ENCODE data around the gene TUBGCP3.

TUBGCP3 gene

DNA sequence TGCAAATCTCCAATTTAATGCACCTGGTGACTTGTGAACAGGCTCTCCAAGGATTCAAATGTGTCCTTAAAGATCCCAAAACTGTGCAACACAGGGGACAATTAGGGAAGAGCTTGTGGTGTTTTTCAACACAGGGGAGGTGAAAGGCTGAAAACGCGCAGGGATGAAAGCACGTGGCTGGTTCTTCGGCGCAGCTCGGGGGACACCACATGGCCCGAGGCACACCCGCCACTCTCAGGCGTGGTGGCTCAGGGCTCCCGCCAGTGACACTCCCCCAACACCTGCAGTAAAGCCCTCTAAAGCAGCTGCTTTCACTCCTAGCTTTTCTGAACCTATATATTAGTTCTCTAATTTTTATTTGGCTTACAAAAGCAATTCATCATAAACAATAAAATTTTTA, 119.9 kb downstream of the TUBGCP3 start:
- no peaks in the 10 kb centered on the region for H3K27me3 ChIP-seq (replicated peaks; ENCODE audit: control insufficient read depth, insufficient read depth, low read length, poor library complexity, severe bottlenecking)
- H3K4me3 ChIP-seq (ENCODE audit: insufficient read depth, low read depth, low read length, poor library complexity, severe bottlenecking), result no peak overlapping the region
- H3K27ac ChIP-seq (ENCODE audit: insufficient read depth, low read length, poor library complexity, severe bottlenecking), result no peak overlapping the region
- no peak for DNase-seq
- no peaks in the 10 kb centered on the region for H3K9me3 ChIP-seq (ENCODE audit: control insufficient read depth, low read length)
- H3K4me1 ChIP-seq (ENCODE audit: control insufficient read depth, insufficient read depth, low read length, poor library complexity, severe bottlenecking), result no peaks in the 10 kb centered on the region
- H3K36me3 ChIP-seq (ENCODE audit: control insufficient read depth, insufficient read depth, low read length), result no peaks in the 10 kb centered on the region

DNA sequence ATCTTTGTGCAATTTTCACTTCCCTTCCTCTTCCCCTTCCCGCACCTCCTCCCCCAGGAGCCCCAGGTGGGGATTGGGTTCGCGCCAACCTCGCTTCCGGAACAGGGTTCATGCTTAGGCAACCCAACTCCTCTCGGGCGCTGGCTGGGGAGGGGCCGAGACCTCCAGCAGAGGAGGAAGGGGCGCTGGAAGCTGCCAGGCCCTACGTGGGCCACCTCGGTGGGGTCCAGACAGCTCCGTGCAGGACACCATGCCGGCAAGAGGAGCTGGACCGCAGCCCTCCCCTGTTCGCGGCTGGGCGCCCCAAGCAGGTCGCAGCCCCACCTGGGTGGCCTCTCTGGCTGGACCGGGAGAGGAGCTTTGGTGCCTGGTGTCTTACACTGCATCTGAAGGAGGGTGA, 120.7 kb downstream of the TUBGCP3 start:
- H3K36me3 ChIP-seq (ENCODE audit: control insufficient read depth, insufficient read depth, low read length), result no peaks in the 10 kb centered on the region
- no peak overlapping the region for H3K27ac ChIP-seq (ENCODE audit: insufficient read depth, low read length, poor library complexity, severe bottlenecking)
- H3K4me3 ChIP-seq (ENCODE audit: insufficient read depth, low read depth, low read length, poor library complexity, severe bottlenecking), result no peak overlapping the region
- no peaks in the 10 kb centered on the region for H3K9me3 ChIP-seq (ENCODE audit: control insufficient read depth, low read length)
- no peak for DNase-seq
- no peaks in the 10 kb centered on the region for H3K27me3 ChIP-seq (replicated peaks; ENCODE audit: control insufficient read depth, insufficient read depth, low read length, poor library complexity, severe bottlenecking)
- no peaks in the 10 kb centered on the region for H3K4me1 ChIP-seq (ENCODE audit: control insufficient read depth, insufficient read depth, low read length, poor library complexity, severe bottlenecking)

DNA sequence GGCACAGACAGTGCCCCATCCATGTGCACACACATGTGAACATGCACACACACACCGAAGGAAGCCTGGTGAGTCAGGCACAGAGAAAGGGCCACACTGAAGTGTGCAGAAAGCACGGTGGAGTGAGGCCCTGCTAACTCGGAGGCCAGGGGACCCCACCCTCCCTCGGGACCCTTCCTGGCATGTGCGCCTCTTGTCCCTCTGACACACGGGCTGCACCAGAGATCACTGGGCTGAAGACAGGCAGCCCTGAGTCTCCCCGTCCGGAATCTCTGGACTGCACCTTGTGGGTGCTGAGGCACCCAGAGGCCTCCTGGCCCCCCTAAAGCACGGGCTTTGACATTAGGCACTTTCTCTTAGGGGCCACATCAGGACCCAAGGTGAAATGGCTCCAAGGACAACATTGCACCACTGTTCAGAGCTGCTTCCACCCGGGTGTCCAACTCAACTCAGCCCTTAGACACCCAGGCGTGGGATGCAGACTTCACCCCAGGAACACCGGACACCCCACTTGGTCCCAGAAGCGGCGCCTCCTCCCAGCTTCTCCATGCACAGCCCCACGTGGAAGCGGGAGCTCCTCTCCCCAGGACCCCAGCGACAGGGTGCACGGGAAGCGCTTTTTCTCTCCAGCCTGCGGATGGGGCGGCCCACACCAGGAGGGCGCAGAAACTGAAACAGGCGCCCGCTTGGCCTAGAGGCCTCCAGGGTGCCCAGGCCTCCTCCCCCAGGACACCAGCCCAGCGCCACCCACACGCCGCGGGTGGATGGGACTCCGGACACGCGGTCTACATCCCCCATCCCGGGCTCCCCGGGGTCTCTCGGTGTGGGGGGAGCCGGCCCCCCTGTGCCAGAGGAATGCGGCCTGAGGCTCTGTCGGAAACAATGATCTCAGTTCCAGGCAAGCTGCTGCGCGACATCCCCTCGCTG, 121.6 kb downstream of the TUBGCP3 start:
- H3K4me1 ChIP-seq (ENCODE audit: control insufficient read depth, insufficient read depth, low read length, poor library complexity, severe bottlenecking), result no peaks in the 10 kb centered on the region
- no peak overlapping the region for H3K4me3 ChIP-seq (ENCODE audit: insufficient read depth, low read depth, low read length, poor library complexity, severe bottlenecking)
- no peak for DNase-seq
- no peaks in the 10 kb centered on the region for H3K9me3 ChIP-seq (ENCODE audit: control insufficient read depth, low read length)
- no peak overlapping the region for H3K27ac ChIP-seq (ENCODE audit: insufficient read depth, low read length, poor library complexity, severe bottlenecking)
- H3K27me3 ChIP-seq (replicated peaks; ENCODE audit: control insufficient read depth, insufficient read depth, low read length, poor library complexity, severe bottlenecking), result no peaks in the 10 kb centered on the region
- H3K36me3 ChIP-seq (ENCODE audit: control insufficient read depth, insufficient read depth, low read length), result no peaks in the 10 kb centered on the region

DNA sequence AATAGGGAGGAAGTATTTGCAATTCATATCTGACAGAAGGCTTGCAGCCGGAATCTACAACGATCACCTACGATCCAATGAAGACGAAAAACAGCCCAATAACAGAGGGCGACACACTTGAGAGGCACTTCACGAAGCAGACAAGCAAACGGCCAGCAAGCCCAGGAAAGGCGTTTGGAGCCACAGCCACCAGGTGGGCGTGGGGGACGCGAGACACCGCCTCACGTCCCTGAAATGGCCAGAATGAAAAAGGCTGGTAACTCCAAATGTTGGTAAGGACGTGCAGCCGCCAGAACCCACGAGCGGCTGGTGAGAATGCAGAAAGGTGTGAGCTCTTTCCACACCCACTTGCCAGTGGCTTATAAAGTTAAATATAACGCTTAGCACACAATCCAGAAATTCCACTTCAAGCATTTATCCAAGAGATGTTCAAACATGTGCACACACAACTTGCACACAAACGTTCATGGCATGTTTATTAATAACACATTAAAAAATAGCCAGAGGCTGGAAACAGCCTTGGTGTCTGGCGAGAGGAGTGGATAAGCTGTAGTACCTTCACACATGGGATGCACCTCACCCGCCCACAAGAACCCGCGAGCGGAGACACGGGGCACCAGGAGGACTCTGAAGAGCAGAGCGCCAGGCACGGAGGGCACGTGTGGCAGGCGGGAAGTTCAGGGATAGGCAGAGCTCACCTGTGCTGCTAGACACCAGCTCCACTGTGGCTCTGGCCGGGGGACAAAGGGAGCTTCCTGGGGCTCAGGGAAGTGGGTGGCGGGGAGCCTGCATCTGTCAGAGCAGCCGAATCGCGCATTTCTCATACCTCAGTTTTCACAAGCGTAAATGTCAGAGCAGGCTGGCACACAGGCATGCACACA, 122.5 kb downstream of the TUBGCP3 start:
- H3K36me3 ChIP-seq (ENCODE audit: control insufficient read depth, insufficient read depth, low read length), result no peaks in the 10 kb centered on the region
- no peak for DNase-seq
- no peaks in the 10 kb centered on the region for H3K27me3 ChIP-seq (replicated peaks; ENCODE audit: control insufficient read depth, insufficient read depth, low read length, poor library complexity, severe bottlenecking)
- H3K27ac ChIP-seq (ENCODE audit: insufficient read depth, low read length, poor library complexity, severe bottlenecking), result no peak overlapping the region
- H3K9me3 ChIP-seq (ENCODE audit: control insufficient read depth, low read length), result no peaks in the 10 kb centered on the region
- H3K4me3 ChIP-seq (ENCODE audit: insufficient read depth, low read depth, low read length, poor library complexity, severe bottlenecking), result no peak overlapping the region
- no peaks in the 10 kb centered on the region for H3K4me1 ChIP-seq (ENCODE audit: control insufficient read depth, insufficient read depth, low read length, poor library complexity, severe bottlenecking)

DNA sequence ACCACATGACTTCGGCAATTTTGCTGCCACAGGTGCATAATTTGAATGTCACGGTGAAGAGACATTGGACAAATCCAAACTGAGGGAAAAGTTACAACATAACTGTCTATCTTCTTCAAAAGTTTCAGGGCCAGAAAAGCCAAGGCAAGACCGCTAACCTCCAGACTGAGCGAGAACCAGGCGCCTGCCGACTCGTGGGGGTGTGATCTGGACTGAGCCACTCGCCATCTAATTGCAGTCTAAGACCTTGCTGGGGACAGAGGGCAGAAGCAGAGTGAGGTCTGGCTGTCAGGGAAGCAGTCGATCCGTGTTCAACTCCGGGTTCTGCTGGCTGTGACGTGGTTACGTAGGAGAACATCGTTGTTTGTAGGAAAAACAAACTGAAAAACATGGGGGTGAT, 123.2 kb downstream of the TUBGCP3 start:
- no peaks in the 10 kb centered on the region for H3K4me1 ChIP-seq (ENCODE audit: control insufficient read depth, insufficient read depth, low read length, poor library complexity, severe bottlenecking)
- H3K27ac ChIP-seq (ENCODE audit: insufficient read depth, low read length, poor library complexity, severe bottlenecking), result no peak overlapping the region
- DNase-seq, result no peak
- H3K36me3 ChIP-seq (ENCODE audit: control insufficient read depth, insufficient read depth, low read length), result no peaks in the 10 kb centered on the region
- no peak overlapping the region for H3K4me3 ChIP-seq (ENCODE audit: insufficient read depth, low read depth, low read length, poor library complexity, severe bottlenecking)
- no peaks in the 10 kb centered on the region for H3K27me3 ChIP-seq (replicated peaks; ENCODE audit: control insufficient read depth, insufficient read depth, low read length, poor library complexity, severe bottlenecking)
- H3K9me3 ChIP-seq (ENCODE audit: control insufficient read depth, low read length), result no peaks in the 10 kb centered on the region

DNA sequence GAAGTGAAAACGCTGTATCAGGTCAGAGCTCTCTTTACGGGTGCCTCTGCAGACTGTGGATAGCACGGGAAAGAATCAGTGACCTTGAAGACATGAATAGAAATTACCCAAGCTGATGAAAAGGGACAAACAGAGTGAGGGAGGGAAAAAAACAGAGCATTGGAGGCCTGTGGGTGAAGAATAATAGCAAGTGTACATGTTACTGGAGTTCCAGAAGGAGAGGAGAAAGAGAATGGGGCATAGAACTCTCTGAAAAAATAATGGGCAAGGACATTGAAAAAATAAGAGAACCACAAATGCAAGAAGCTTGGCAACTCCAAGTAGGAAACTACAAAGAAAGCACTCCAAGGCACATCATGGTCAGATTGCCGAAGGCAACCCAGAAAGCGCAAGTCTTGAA, 125.5 kb downstream of the TUBGCP3 start:
- H3K36me3 ChIP-seq (ENCODE audit: control insufficient read depth, insufficient read depth, low read length), result no peaks in the 10 kb centered on the region
- H3K4me1 ChIP-seq (ENCODE audit: control insufficient read depth, insufficient read depth, low read length, poor library complexity, severe bottlenecking), result no peaks in the 10 kb centered on the region
- no peaks in the 10 kb centered on the region for H3K9me3 ChIP-seq (ENCODE audit: control insufficient read depth, low read length)
- H3K27me3 ChIP-seq (replicated peaks; ENCODE audit: control insufficient read depth, insufficient read depth, low read length, poor library complexity, severe bottlenecking), result no peaks in the 10 kb centered on the region
- DNase-seq, result no peak
- no peak overlapping the region for H3K27ac ChIP-seq (ENCODE audit: insufficient read depth, low read length, poor library complexity, severe bottlenecking)
- H3K4me3 ChIP-seq (ENCODE audit: insufficient read depth, low read depth, low read length, poor library complexity, severe bottlenecking), result no peak overlapping the region

DNA sequence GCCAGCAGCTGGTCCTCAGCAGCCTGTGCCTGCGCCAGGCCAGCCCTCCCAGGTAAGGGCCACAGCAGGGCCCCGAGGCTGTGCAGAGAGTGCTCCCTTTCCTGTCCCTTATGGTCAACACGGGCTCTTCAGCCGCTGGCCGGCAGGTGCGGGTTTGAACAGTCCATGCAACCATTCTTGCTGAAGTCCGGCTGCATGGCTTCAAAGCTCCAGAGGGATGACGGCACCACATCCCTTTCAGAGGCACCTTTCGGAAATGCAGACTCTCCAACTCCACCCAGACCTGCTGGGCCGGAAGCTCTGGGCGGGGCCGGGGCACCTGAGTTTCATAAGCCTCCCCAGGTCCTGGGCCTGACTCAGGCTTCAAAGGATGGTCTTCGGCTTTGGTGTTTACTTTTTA, 130.5 kb downstream of the TUBGCP3 start:
- H3K27me3 ChIP-seq (replicated peaks; ENCODE audit: control insufficient read depth, insufficient read depth, low read length, poor library complexity, severe bottlenecking), result no peaks in the 10 kb centered on the region
- H3K4me1 ChIP-seq (ENCODE audit: control insufficient read depth, insufficient read depth, low read length, poor library complexity, severe bottlenecking), result no peaks in the 10 kb centered on the region
- no peak overlapping the region for H3K27ac ChIP-seq (ENCODE audit: insufficient read depth, low read length, poor library complexity, severe bottlenecking)
- no peaks in the 10 kb centered on the region for H3K9me3 ChIP-seq (ENCODE audit: control insufficient read depth, low read length)
- no peak overlapping the region for H3K4me3 ChIP-seq (ENCODE audit: insufficient read depth, low read depth, low read length, poor library complexity, severe bottlenecking)
- no peak for DNase-seq
- no peaks in the 10 kb centered on the region for H3K36me3 ChIP-seq (ENCODE audit: control insufficient read depth, insufficient read depth, low read length)

DNA sequence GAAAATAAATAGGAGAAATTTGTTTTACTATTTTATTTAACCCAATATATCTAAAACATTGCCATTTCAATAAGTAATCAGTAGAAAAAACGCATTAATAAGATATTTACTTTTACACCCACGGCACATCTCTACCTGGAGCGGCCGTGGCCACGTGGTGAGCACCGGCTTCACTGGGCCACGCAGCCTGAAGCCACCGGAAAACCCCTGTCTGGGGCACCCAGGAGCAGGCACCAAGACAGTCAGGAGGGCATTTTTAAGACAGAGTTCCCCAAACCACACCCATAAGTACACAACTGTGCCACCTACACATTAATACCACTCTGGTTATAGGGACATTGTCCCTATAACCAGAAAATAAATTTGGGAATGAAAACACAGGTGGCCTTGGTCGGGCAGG, 130.9 kb downstream of the TUBGCP3 start:
- Histone ChIP-seq H3K36me3 (ENCODE audit: control insufficient read depth, insufficient read depth, low read length) (no peaks in the 10 kb centered on the region), H3K27me3 (replicated peaks; ENCODE audit: control insufficient read depth, insufficient read depth, low read length, poor library complexity, severe bottlenecking) (no peaks in the 10 kb centered on the region), H3K4me3 (ENCODE audit: insufficient read depth, low read depth, low read length, poor library complexity, severe bottlenecking) (no peak overlapping the region), H3K4me1 (ENCODE audit: control insufficient read depth, insufficient read depth, low read length, poor library complexity, severe bottlenecking) (no peaks in the 10 kb centered on the region), H3K9me3 (ENCODE audit: control insufficient read depth, low read length) (no peaks in the 10 kb centered on the region), H3K27ac (ENCODE audit: insufficient read depth, low read length, poor library complexity, severe bottlenecking) (no peak overlapping the region)
- no peak for DNase-seq

DNA sequence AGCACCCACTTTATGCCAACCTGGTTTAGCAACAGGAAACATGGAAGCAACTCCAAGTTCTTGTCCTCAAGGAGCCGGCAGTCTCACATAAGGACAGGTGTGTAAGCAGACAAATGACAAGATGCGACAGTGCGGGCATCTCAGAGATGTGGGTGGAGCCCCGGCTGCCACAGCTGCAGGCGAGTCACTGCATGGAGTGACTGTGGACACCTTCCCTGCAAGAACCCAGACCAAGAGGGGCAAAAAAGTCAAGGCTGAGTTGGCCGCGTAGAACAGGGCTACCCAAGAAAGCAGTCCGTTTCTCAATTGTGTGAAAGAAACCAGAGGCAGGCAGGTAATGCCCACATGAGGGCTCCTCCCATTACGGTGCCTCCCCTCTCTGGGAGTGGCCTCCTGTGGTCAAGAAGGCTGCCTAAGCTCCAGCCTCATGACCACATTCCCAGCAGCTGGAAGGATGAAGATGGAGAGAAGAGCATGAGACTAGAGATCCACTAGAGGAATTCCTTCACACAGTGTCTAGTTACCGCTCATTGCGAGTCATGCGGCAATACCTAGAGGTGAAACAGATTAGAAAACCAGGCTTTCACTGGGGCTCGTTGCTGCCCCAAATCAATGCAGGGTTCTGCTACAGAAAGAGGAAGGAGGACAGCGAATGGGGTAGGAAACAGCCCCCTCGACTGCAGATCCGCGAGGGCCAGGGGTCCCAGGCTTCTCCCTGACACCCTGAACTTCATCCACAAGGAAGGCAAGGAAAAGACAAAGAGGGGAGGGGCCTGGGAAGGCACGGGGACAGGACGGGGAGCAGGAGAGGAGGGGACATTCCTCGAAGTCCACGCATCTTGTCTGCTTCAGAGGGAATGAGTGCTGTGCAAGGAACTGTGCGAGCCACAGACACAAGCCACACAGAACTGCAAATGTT, 131.6 kb downstream of the TUBGCP3 start:
- Histone ChIP-seq H3K4me1 (ENCODE audit: control insufficient read depth, insufficient read depth, low read length, poor library complexity, severe bottlenecking) (no peaks in the 10 kb centered on the region), H3K4me3 (ENCODE audit: insufficient read depth, low read depth, low read length, poor library complexity, severe bottlenecking) (no peak overlapping the region), H3K36me3 (ENCODE audit: control insufficient read depth, insufficient read depth, low read length) (no peaks in the 10 kb centered on the region), H3K9me3 (ENCODE audit: control insufficient read depth, low read length) (no peaks in the 10 kb centered on the region), H3K27ac (ENCODE audit: insufficient read depth, low read length, poor library complexity, severe bottlenecking) (no peak overlapping the region), H3K27me3 (replicated peaks; ENCODE audit: control insufficient read depth, insufficient read depth, low read length, poor library complexity, severe bottlenecking) (no peaks in the 10 kb centered on the region)
- no peak for DNase-seq
